Stimulated activated CD4-positive, alpha-beta T cell treated with anti-CD3 and anti-CD28 coated beads, Interleukin-12 subunit alpha, Interleukin-12 subunit beta, amount 100 ng/mL, for 24 hours (primary cell): Measurements from ENCODE around the gene CWC15.
"Not testable (repeated sequence)": the region's sequence is repeated elsewhere in the genome, so short reads cannot be mapped to it uniquely, and the experiment has no call there.

Experiments
- DNase-seq, 2 experiments: peaks; one replicate each; pipeline ENCODE4 v3.0.0-alpha.2; 2020; ENCODE audit warnings: low read depth in 2 of 2

Gene CWC15

DNA sequence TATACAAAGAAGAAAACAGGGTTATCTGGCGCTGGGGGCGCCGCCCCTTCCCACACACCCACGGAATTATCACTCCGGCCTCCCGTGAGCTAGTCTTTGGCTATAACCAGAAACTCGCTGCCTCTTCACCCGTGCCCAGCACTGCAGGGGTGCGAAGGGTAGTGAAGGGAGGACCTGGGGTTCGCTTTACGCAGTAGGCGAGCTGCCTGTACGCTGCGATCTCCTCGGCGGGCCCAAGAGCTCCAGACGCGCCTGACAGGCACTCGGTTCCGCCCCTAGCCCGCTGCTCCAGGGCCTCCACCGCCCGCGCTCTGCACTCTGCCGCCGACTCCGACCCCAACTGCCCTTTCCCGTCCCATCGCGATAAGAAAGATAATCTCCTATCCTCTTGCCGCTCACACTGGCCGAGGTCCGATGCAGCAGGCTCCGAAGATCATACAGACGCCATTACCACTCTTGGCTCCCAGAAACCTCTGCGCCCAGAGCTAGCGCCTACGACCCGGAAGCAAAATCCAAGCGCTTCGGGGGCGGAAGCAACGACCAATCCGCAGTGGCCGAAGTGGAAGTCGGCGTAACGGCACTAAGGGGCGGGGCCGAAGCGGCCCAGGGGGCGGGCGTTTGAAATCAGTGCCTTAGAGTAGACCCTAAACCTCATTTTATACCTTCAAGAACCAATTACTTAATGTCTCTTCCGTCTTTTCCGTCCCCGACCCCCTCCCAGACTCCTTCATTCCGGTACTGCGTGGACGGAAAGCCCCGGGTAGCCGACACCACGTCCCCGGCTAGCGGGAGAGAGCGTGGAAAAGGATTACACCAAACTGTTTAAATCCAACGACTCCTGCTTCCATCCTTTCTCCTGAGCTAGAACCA, at the start of gene CWC15, which contains the start of gene KDM4D:
Gene CWC15 (minus strand): TSS at position 458 of the 870 bp plus-strand sequence. CDS start 1,371 bp downstream, outside the sequence.
Gene KDM4D (plus strand): TSS at position 611 of the 870 bp plus-strand sequence. CDS start 23,664 bp downstream, outside the sequence.
- peak; percentile 88 to 94 for DNase-seq

DNA sequence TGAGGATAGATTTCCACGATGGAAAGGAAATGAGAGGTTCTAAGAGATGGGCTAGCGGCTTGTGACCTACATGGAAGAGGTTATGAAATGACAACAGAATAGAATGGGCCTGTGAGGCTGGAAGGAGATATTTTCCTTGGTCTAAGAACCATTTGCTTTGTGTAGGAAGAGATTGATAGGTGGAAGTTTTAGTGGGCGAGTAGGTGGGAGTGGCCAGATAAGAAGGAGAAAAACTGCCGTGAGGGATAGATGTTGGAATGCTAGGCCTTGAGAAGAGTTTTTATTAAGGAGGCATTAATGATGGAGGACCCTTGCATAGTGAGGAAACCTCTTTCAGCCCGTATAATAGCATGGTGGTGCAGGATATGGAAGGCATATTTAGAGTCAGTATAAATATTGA, 48.1 kb upstream of the CWC15 start:
- DNase-seq = not testable (repeated sequence)

DNA sequence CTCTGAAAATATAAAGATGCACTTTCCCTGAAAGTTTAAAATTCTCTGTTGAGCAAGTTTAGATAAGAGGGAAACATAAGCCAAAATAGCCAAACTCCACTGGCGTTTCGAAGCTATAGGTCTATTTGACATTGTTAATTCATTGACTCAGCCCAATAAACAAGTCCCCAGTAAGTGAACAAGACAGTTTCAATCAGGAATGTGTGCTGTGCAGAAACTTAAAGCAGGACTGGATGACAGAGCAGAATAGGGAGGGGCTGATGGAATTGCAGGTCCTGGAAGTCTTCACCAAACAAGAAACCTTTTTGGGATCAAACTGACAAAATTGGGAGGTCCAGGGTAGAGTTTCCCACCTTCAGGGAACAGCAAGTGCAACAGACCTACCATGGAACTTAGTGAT, 42.8 kb upstream of the CWC15 start:
- DNase-seq = no peak

DNA sequence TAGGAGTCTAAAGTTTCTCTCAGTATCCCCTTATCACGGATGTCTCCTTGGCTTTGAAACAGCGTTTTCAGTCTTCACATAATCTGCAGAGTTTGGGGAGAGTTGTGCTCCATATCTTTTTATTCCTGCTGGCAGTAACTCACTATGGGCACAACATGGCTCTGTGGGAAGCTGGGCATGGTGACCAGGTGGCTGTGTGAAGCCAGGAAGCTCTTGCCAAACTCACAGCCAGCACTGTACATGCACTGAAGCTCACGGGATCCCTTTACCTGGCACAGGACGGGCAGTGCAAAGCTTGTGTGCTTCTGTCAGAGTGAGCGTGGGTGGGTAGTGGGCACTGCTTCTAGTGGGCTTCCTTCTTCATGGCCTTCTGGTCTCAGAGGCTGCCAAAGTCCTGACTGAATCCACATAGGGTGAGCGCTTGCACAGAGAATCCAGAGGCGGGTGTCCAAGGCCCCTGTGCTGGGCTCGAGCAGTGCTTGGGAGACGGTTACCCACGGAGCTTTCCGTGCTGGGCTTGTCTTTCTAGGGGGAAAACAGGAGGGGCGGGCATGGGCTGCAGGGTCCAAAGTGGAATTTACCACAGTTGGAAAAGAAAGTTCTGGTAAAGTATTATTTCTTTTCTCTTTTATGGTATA, 40.9 kb upstream of the CWC15 start:
- DNase-seq = no peak

DNA sequence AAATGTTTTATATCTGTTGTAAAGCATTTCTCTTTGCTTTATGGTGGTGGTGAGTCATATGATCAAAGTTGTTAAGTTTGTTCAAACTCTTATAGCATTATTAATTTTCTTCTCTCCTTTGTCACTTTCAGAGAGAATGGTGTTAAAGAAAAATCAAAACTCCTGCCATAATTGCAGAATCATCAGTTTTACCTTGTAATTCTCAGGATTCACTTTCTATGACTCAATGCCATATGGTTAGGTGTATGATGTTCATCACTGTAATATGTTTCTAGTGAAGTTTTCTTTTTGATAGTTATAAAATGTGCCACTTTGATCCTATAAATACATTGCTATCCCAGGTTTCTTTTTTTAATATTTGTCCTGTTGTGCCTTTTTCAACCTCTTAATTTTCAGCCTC, 38.0 kb upstream of the CWC15 start:
- no peak for DNase-seq

DNA sequence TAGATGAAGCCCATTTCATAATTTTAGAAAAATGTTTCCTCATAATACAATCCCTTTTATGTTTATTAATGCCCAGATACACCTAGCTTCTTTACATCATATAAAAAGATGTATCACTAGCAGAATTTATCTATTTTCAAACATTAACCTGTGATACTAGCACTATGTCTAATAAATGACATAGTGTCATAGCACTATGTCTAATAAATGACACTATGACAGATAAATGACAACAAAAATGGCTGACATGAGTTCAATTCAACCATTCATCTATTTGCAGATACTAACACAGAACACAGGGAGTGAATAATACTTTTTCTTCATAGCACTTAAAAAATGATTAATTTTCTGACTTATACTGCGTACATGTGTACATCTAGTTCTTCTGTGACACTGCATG, 32.3 kb upstream of the CWC15 start:
- no peak for DNase-seq

DNA sequence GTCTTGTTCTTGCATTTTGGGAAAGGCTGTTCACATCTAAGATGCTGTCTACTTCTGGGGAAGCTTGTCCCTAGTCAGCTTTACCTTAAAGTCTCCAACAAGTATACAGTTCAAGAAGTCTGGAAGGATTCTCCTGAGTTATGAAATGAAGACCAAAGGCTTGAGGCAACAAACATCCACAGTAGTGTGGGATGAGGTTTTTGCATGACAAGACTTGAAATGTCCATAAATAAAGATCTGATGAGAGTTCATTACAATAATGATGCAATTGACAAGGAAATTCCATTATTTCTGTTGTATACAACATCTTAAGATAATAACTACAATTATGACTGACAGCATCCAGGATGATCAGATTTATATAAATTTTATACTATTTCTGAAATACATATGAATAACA, 30.4 kb upstream of the CWC15 start:
- DNase-seq = no peak

DNA sequence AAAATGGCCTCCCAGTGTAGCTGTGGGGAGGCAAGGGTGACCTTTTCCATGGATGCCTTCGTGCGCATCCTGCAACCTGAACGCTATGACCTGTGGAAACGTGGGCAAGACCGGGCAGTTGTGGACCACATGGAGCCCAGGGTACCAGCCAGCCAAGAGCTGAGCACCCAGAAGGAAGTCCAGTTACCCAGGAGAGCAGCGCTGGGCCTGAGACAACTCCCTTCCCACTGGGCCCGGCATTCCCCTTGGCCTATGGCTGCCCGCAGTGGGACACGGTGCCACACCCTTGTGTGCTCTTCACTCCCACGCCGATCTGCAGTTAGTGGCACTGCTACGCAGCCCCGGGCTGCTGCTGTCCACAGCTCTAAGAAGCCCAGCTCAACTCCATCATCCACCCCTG, 24.9 kb upstream of the CWC15 start:
- no peak for DNase-seq

DNA sequence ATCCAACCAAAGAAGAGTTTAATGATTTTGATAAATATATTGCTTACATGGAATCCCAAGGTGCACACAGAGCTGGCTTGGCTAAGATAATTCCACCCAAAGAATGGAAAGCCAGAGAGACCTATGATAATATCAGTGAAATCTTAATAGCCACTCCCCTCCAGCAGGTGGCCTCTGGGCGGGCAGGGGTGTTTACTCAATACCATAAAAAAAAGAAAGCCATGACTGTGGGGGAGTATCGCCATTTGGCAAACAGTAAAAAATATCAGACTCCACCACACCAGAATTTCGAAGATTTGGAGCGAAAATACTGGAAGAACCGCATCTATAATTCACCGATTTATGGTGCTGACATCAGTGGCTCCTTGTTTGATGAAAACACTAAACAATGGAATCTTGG, 24.1 kb upstream of the CWC15 start:
- no peak for DNase-seq

DNA sequence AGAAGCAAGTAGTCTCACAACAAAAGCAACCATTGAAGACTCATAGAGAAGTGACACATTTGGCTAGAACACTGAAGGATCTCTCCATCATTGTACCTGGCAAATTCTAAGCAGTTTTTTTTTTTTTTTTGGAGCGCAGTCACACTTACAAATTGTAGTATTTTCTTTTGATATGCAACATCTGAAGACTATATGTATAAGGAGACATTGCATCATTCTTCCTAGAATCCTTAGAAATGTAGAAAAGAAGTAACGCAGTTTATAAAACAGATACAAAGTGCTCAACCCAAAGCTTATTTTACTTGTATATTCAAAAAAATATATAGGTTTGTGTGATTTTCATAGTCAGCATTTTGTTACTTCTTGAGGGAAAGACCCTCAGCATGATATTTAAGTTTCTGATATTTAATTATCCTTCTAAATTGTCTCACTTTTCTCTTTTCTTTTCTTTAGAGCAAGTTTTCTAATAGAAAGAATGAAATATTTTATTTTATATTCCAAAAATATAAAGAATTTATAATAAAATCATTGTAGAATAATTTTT, 20.1 kb upstream of the CWC15 start:
- DNase-seq = no peak

DNA sequence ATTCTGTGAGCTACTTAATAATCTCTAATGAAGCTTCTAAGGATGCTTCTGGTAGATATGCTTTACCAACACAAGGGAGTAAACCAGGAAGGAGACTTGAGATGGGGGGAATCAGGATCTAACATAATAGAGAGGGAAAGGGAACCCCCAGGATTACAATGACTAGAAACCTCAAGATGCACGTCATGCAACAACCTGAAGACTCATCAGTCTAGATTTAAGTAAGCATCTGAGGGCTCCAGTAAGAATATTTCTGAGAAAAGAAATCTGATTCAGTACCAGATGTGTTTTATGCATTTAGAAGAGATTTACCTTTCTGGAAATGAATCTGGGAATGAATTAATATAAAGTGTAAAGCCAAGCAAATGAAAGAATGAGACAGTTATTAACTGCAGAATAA, 15.4 kb upstream of the CWC15 start:
- DNase-seq = no peak

DNA sequence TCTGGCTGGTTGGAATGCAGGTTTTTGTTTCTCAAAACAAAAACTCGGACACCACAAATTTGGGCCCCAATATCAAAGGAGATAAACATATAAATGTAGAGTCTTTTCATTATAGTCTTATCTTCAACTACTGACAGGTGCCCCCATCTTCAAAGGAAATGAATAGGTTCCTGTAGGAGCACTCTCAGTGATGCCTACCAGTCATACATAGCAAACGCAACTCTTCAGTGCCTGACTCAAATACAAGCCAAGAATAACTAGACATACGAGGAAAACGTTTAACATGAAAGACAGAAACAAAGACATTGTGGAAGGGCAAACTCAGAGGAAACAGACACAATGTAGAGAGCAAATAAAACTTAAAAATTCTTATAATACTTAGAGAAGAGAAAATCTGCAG, 14.0 kb upstream of the CWC15 start:
- no peak for DNase-seq

DNA sequence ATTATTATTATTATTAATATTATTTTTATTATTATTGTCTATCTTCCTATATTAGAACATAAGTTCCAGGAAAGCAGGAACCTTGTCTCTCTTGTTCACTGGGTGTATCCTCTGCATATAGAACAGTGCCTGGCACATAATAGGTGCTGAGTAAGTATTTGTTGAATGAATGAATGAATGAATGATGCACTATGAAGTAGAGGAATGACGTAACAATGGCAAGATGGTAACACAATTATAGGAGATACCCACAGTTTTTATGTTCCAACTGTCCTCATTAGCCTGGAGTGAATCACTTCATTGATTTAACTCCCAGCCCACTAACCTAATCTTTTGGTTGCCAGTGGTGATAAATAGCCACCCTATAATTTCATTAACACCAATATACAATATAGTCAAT, 2.2 kb upstream of the CWC15 start:
- DNase-seq = no peak

DNA sequence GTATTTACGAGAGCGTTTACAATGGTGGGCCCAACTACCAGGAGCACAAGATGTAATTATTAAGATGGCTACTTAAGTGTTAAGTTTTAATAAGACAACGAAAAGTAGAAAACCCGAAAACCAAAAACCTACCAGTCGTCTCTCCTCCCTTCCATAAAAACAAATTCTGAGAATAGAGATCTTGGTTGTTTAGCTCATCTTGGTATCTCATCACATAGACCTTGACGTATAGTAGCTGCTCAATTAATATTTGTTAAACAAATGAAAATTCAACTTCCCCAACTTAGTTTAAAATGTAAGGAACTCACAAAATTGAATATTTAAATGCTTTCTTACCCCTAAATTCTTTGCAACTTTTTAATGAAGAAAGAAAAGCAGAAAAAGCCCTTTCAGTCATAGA, 822 bp upstream of the CWC15 start:
- no peak for DNase-seq

DNA sequence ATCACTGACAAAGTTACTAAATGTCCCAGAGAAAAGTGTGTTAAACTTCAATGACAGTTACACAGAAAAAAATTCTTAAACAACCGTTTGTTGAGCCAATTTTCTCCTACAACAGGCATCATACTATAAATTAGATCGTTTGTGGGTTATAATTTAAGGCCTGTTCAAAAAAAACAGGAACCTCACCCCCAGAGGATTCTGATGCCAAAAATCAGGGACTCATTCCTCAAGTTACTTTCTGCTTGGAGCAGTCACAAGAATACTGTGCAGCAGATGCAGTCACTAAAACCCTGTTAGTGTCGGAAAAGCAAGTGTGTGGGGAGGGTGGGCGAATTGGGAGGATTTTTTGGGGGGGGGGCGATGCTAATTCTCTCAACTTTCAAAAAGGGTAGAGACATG, 657 bp downstream of the CWC15 start:
- DNase-seq = no peak

DNA sequence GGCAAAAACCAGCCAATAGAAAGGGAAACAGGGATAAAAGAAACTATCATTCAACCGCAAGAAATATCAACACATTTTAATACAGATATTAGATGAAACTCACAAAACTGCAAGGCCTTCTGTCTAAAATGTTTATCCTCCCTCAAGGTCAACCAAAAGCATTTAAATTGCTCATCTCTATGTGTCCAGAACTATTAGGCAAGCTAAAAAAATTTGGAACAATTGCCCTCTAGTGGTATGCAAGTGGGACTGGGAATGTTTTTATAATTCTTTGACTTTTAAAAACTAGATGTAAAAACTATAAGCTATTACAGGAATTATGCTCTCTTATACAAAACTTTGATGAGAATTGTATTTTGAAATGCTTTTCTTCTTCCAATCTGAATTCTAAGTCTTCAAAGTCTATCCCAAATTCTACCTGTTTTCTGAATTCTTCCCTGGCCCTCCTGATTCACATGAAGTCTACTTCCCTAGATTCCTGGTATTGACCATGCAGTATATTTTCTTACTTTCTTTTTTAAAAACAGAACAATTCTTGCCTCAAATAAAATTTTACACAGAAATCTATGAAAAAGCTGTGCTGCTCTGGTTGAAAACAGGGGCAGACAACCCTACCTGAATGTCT, 4.9 kb downstream of the CWC15 start:
- DNase-seq = no peak

DNA sequence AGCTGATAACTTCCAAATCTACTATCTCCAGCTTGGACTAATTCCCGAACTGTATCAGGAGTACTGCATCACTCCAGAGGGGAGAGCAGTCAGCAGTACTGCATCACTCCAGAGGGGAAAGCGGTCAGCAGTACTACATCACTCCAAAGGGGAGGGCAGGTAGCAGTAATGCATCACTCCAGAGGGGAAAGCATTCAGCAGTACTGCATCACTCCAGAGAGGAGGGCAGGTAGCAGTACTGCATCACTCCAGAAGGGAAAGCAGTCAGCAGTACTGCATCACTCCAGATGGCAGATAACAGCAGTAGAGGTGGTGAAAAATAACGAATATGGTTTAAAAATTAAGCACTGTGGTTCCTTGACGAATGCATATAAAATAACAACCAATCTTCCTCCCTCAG, 8.4 kb downstream of the CWC15 start:
- DNase-seq = no peak

DNA sequence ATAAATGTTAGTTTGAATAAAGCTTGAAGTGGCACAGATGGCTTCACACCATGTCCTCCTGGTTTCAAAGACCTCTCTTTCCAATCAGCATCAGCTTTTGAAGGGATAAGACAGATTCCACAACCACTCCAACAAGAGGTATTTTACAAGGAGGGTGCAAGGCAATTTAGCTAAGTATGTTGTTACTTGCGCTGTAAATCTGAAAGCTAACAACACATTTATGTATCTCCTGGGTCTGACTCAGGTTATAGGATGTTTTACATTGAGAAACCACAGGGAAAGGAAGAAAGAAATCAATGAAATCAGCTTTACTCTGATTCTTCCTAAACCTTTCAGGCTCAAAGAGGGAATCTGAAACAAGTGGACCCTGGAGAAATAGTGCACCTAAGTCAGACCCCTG, 12.1 kb downstream of the CWC15 start:
- DNase-seq = no peak

DNA sequence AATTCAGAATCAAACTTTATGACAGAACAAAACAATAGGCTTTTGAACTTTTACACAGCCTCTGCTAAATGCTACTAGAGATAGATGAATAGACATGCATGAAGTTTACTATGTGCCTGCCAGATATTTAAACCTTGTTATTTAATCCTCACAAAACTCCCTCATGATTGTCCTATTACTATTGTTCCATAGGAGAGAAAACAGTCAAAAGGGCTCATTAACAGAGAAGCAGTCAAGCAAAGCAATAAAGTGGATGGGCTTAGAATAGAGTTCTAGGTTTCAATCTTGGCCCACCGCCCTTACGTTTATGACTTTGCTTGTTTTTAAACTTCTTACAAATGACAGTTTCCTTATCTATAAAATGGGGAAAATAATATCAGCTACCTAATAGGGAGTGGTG, 12.9 kb downstream of the CWC15 start:
- no peak for DNase-seq

DNA sequence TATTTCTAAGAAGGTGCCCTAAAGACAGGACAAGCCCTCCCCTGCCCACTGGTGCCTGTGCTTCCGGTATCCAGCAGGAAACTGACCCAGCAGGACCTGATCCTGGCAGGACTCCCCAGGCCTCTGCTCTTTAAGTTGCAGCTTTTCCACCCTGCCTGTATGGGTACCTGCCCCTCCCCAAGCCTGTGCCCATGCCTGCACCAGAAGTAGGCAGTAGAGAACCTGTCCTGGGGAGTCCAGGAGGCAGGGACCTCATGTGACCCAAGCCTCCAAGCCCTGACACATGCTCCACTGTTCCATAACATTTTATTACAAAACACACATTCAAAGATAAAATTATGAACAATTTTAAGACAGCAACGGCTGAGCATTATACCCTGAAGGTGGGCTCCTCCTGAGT, 14.2 kb downstream of the CWC15 start:
- no peak for DNase-seq

DNA sequence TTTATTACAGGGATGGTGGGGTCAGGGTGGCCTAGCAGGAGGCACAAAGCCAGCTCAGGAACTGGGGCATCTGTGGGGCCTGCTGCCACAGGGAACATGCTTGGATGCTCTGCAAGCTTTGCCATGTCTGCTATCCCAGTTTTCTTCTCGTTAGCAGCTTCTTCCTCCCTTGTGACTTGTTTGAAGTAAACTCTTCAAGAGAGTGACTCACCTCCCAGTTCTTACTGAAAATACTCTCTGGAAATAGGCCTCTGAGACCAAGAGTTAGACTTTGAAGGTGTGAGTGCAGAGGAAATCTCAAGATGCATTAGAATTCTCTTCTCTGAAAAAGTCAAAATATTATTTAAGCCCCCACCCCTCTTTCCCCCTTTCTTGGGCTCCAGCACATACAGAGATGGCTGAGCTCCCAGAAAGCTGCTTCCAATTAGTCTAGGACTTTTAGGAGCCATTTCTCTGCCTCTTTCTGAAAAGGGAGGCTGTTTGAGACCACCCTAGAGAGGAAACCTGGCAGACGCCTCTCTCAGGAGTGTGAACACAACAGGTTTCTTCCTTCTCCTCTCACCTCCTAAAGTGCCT, 15.1 kb downstream of the CWC15 start:
- no peak for DNase-seq

DNA sequence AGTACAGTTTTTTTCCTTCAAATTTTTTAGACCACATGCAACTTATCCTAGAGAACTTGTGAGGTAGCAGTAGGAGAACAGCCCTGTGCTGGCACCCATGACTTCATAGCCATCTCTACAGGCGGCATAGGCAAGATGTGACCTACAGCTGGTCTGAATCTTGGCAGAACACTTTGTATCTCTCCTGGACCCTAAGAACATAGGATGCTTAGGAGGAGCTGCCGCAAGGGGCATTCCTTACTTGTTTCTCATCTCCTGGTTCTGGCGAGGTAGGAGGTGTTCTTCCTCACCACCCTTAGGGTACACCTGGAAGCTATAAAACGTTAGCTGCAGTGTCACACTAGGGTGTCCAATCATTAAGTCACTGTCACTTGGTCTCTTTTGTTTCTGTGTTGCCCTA, 16.4 kb downstream of the CWC15 start:
- no peak for DNase-seq
